Measurements from ENCODE around the gene PSME1. TPM values are rescaled to one million over a fixed set of nuclear protein-coding genes. Genes with fewer than 3 reads are reported as not detected.

PSME1 gene
- total RNA-seq, 4 donors from 2014 or later: 114 to 289 (median 200) TPM

DNA sequence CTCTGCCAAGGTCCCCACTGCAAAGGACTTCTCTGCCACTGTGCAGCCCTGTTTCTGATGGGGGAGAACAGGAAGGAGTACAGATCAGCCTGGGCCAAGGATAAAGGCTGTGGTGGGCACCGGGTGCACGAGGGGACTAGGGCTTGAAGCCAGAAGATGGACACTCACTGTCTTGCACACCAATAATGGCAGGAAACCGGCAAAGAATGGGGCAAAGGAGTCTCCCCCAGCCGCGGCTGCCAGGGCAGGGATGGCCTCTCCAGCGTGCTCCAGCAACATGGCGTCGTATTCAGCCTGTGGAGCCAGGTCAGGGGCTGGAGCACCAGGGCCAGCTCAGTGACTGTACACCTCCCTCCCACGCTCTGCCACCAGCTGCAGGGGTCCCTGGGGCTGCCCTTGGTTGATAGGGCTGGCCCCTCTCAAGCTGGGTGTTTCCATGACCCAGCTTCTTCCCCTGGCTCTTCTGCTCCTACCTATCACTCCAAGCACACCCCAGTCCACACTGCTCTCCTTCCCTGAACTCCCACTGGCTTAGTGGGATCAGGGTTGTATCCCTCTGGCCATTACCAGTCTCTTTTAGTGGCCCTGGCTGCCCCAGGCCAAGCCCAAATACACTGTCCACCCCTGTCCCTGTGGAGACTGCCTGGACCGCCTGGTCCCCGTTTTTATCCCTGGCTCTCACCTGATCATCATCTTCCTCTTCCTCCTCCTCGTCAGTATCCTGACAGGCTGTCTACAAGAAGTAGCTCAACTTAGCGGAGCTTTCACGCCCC lies 46.3 kb downstream of the PSME1 start:
- Histone ChIP-seq H3K36me3 (peaks cover 0 to 87% (median 0%) of the 10 kb centered on the region in 3 donors), H3K27ac (no peak overlapping the region)

GRCh38 chr14:24183014-24183481 lies 47.1 kb downstream of the PSME1 start:
- no peak for DNase-seq
- Histone ChIP-seq H3K4me1 (peaks cover 0 to 7% (median 6%) of the 10 kb centered on the region in 4 donors), H3K36me3 (peaks cover 0 to 79% (median 0%) of the 10 kb centered on the region in 3 donors), H3K27me3 (no peaks in the 10 kb centered on the region), H3K4me3 (no peak overlapping the region), H3K27ac (no peak overlapping the region), H3K9me3 (no peaks in the 10 kb centered on the region)
- TF ChIP-seq, protein P1, sequence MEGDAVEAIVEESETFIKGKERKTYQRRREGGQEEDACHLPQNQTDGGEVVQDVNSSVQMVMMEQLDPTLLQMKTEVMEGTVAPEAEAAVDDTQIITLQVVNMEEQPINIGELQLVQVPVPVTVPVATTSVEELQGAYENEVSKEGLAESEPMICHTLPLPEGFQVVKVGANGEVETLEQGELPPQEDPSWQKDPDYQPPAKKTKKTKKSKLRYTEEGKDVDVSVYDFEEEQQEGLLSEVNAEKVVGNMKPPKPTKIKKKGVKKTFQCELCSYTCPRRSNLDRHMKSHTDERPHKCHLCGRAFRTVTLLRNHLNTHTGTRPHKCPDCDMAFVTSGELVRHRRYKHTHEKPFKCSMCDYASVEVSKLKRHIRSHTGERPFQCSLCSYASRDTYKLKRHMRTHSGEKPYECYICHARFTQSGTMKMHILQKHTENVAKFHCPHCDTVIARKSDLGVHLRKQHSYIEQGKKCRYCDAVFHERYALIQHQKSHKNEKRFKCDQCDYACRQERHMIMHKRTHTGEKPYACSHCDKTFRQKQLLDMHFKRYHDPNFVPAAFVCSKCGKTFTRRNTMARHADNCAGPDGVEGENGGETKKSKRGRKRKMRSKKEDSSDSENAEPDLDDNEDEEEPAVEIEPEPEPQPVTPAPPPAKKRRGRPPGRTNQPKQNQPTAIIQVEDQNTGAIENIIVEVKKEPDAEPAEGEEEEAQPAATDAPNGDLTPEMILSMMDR (IDR thresholded peaks at IDR 0.05): no peak
- no peak for TF ChIP-seq POLR2A (IDR thresholded peaks at IDR 0.05)

More for the DNA sequence above, 46.3 kb downstream of the PSME1 start:
- no peaks in the 10 kb centered on the region for H3K4me1 ChIP-seq
- H3K4me3 ChIP-seq: no peak overlapping the region
- TF ChIP-seq, protein P1 (IDR thresholded peaks at IDR 0.05): no peak
- TF ChIP-seq POLR2A (IDR thresholded peaks at IDR 0.05): no peak
- DNase-seq: peak in 1 of 3 donors; percentile 29
- H3K9me3 ChIP-seq: no peaks in the 10 kb centered on the region
- H3K27me3 ChIP-seq: no peaks in the 10 kb centered on the region

GRCh38 chr14:24184104-24184970 lies 48.3 kb downstream of the PSME1 start:
- H3K36me3 ChIP-seq: peaks cover 0 to 66% (median 0%) of the 10 kb centered on the region in 3 donors
- peaks cover 0 to 17% (median 9%) of the 10 kb centered on the region in 4 donors for H3K4me1 ChIP-seq
- H3K27ac ChIP-seq: no peak overlapping the region
- TF ChIP-seq, protein P1 (IDR thresholded peaks at IDR 0.05): no peak
- TF ChIP-seq POLR2A (IDR thresholded peaks at IDR 0.05): no peak
- H3K27me3 ChIP-seq: no peaks in the 10 kb centered on the region
- no peak for DNase-seq
- H3K9me3 ChIP-seq: no peaks in the 10 kb centered on the region
- H3K4me3 ChIP-seq: no peak overlapping the region

DNA sequence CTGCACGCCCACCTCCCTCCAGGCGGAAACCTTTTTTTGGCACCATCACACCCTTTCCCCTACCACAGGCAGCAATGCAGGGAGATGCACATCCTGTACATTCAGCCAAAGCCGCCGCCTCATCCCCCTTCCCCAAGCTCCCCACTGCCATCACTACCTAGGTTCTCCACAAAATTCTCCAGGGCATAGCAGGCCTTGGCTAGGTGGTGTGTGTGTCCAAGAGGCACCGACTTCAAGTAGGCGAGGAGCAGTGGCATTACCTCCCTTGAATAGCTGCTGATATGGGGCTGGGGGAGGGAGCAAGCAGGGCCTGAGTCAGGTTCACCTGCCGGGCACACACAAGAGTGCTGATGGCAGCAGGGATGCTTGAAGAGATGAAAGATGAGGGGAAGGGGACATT lies 49.0 kb downstream of the PSME1 start:
- Histone ChIP-seq H3K4me1 (peaks cover 0 to 18% (median 9%) of the 10 kb centered on the region in 4 donors), H3K4me3 (no peak overlapping the region), H3K27me3 (no peaks in the 10 kb centered on the region), H3K36me3 (peaks cover 0 to 61% (median 0%) of the 10 kb centered on the region in 3 donors), H3K9me3 (no peaks in the 10 kb centered on the region), H3K27ac (no peak overlapping the region)
- TF ChIP-seq, protein P1 (IDR thresholded peaks at IDR 0.05): no peak
- no peak for TF ChIP-seq POLR2A (IDR thresholded peaks at IDR 0.05)
- DNase-seq: no peak

DNA sequence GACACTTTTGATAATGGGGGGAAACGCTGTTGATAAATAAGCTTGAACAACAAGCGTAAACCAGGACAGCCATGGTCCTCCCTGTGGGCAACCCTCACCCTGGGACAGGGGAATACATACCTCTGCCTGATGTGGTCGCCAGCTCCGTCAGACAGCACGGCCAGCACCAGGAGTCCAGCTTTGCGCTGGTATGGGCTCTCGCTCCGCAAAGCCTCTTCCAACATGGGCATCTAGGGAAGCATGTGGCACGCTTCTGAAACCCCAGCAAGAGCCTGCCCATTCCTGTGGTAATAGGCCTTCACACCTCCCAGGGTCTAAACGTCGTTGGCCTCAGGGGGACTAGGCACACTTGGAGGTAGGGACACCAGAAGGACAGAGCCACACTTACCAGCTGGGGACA lies 49.7 kb downstream of the PSME1 start:
- Histone ChIP-seq H3K27ac (no peak overlapping the region), H3K36me3 (peaks cover 0 to 53% (median 0%) of the 10 kb centered on the region in 3 donors), H3K4me3 (no peak overlapping the region), H3K9me3 (no peaks in the 10 kb centered on the region), H3K4me1 (peaks cover 0 to 18% (median 9%) of the 10 kb centered on the region in 4 donors), H3K27me3 (no peaks in the 10 kb centered on the region)
- no peak for DNase-seq
- TF ChIP-seq, protein P1 (IDR thresholded peaks at IDR 0.05): no peak
- no peak for TF ChIP-seq POLR2A (IDR thresholded peaks at IDR 0.05)
